Adrenal gland (tissue), 12 donors: ENCODE measurements around the gene KCNK15. TPM values are rescaled to one million over a fixed set of nuclear protein-coding genes. Genes with fewer than 3 reads are reported as not detected.

Experiments used
- DNase-seq, 7 donors: peaks; one replicate each; pipeline ENCODE4 v3.0.0-alpha.2; 2019 to 2020
- H3K27ac ChIP-seq, 5 donors: fragments of 200-600 bp; sonication (generic) in 4 of 5; 1 replicate in 3 of 5; 2 replicates in 2 of 5; pipeline versions ENCODE4 v1.5.1 to v1.8.0; 2016 to 2020; ENCODE audit warnings: mild to moderate bottlenecking in 1 of 5
- H3K27me3 ChIP-seq: fragments of 200-600 bp; 2 replicates; pipeline ENCODE4 v1.8.0; 2021
- H3K36me3 ChIP-seq, 2 donors: fragments of 200-600 bp; replicated peaks in 1 of 2; 1 replicate in 1 of 2; 2 replicates in 1 of 2; pipeline versions ENCODE4 v1.5.1 to v1.8.0; 2018 to 2022
- H3K4me1 ChIP-seq, 2 donors: fragments of 200-600 bp; replicated peaks in 1 of 2; 1 replicate in 1 of 2; 2 replicates in 1 of 2; pipeline versions ENCODE4 v1.5.1 to v1.8.0; 2018 to 2021
- H3K4me3 ChIP-seq, 4 donors: fragments of 200-600 bp; sonication (generic) in 3 of 4; one replicate each; pipeline ENCODE4 v1.5.1; 2016 to 2018
- H3K9me3 ChIP-seq, 3 donors: fragments of 200-600 bp; sonication (generic) in 1 of 3; replicated peaks in 1 of 3; 1 replicate in 2 of 3; 2 replicates in 1 of 3; pipeline versions ENCODE4 v1.5.1 to v1.8.0; 2016 to 2021
- POLR2A ChIP-seq, 2 donors: fragments of 450-650 bp; IDR thresholded peaks; one replicate each; pipeline ENCODE4 v1.6.1; 2017; ENCODE audit warnings: antibody characterized with exemption in 2 of 2, mild to moderate bottlenecking in 2 of 2, moderate library complexity in 1 of 2
- WGBS, 4 donors: extraction: QIAGEN DNeasy Blood & Tissue Kit in 2 of 4; methylation state at CpG; one replicate each; pipeline versions ENCODE4 v1.1.5 to v1.1.7; 2013 to 2017; 5-methylcytosine and 5-hydroxymethylcytosine counted together
- intact Hi-C, 2 donors: fragments of 100-400 bp; cut with DNase I; formaldehyde crosslinking; loops; one replicate each; pipeline versions ENCODE4 v1.14.1 to v1.15.0; 2022 to 2023
- polyA plus RNA-seq, 3 donors: library from polyadenylated mRNA; stranded (reverse); fragments of 200-250 nt in 2 of 3; fragments of 350-450 nt in 1 of 3; fragmentation: Illumina TruSeq in 1 of 3; extraction: RNeasy Lipid Tissue Mini Kit (QIAGEN cat#74804) in 1 of 3; gene quantifications; one replicate each; pipeline ENCODE4 v1.2.3, GENCODE V29; 2013 to 2014
- total RNA-seq, 9 donors: library from RNA; depleted of rRNA in 4 of 9; stranded (reverse); fragments of >200 nt in 4 of 9; fragments of 120-200 nt in 1 of 9; fragmentation: NEBNext Ultra II Directional in 1 of 9; extraction: Animal tissue kit (Norgen Biotek cat#: 25700) in 1 of 9; gene quantifications; one replicate each; pipeline versions ENCODE4 v1.1.0 to v1.2.4, GENCODE V29; 2013 to 2023
- TF ChIP-seq, protein P1 (sequence below), 6 experiments: fragments of 450-650 bp in 4 of 6; fragments of 200-600 bp in 2 of 6; sonication (generic) in 1 of 6; IDR thresholded peaks; 1 replicate in 5 of 6; 2 replicates in 1 of 6; pipeline versions ENCODE4 v1.5.1 to v1.8.0; 2016 to 2021; ENCODE audit warnings: antibody characterized with exemption in 6 of 6, mild to moderate bottlenecking in 2 of 6, moderate library complexity in 1 of 6
- donor health status: healthy with polysubstance abuse.
- donor health status: Bipolar disorder and iron deficiency.
- donor health status: DM: yes; HTN: yes; CAD: no.
- donor health status: DM: no; HTN: no; CAD: no.
- donor health status: DM: no; HTN: no; CAD: no.
- donor health status: DM: yes; HTN: yes; CAD: no.

Gene KCNK15
- total and polyA plus RNA-seq, 12 donors = 0.42 to 11.0 (median 1.4) TPM

DNA sequence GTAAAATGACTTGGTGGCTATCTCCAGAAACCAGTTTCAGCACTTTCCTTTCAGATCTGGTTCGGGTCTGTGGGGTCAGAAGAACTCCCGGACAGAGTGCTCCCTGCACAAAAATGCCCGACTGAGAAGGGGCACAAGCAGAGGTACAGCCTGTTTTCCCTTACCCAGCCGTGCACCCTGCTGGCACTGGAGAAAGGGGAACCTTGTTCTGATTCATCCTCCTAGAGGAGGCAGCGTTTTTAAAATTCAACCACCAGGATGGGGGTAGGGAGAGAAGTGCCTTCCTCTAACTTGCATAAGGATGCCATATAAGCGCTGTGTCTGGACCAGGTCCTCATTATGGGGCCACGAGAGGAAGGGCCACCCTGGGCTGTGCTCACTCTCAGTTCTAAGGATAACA, 47.1 kb downstream of the KCNK15 start:
- no peak overlapping the region for H3K4me3 ChIP-seq
- intact Hi-C loops = no loop called here
- TF ChIP-seq POLR2A (IDR thresholded peaks at IDR 0.05) = no peak
- TF ChIP-seq, protein P1, sequence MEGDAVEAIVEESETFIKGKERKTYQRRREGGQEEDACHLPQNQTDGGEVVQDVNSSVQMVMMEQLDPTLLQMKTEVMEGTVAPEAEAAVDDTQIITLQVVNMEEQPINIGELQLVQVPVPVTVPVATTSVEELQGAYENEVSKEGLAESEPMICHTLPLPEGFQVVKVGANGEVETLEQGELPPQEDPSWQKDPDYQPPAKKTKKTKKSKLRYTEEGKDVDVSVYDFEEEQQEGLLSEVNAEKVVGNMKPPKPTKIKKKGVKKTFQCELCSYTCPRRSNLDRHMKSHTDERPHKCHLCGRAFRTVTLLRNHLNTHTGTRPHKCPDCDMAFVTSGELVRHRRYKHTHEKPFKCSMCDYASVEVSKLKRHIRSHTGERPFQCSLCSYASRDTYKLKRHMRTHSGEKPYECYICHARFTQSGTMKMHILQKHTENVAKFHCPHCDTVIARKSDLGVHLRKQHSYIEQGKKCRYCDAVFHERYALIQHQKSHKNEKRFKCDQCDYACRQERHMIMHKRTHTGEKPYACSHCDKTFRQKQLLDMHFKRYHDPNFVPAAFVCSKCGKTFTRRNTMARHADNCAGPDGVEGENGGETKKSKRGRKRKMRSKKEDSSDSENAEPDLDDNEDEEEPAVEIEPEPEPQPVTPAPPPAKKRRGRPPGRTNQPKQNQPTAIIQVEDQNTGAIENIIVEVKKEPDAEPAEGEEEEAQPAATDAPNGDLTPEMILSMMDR (IDR thresholded peaks at IDR 0.05) = no peak
- no peaks in the 10 kb centered on the region for H3K27me3 ChIP-seq
- no peaks in the 10 kb centered on the region for H3K4me1 ChIP-seq
- no peaks in the 10 kb centered on the region for H3K36me3 ChIP-seq
- 69 to 84% (median 73%) methylated on average over 7 of the region's 7 CpGs for WGBS, 4 donors
- no peak for DNase-seq
- H3K9me3 ChIP-seq = no peaks in the 10 kb centered on the region
- H3K27ac ChIP-seq = no peak overlapping the region

DNA sequence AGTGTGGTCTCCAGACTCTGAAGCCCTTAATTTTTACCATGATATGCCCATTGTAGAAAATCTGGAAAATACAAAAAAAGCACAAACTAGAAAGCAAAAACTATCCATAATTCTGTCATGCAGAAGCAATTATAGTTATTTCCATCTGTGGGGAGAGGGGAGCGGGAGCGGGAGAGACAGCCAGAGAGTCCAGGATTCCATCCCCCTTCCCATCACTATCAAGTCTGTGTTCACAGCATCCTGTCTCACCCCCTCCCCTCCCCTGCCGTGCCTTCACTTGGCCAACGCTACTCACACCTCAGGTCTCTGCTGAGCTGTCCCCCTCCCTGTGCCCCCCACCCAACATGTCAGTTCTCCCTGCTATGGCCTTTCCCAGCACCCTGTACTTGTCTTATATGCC, 50.2 kb downstream of the KCNK15 start:
- intact Hi-C loops = no loop called here
- WGBS, 4 donors = 51 to 70% (median 57%) methylated on average over 4 of the region's 4 CpGs
- no peak for DNase-seq

DNA sequence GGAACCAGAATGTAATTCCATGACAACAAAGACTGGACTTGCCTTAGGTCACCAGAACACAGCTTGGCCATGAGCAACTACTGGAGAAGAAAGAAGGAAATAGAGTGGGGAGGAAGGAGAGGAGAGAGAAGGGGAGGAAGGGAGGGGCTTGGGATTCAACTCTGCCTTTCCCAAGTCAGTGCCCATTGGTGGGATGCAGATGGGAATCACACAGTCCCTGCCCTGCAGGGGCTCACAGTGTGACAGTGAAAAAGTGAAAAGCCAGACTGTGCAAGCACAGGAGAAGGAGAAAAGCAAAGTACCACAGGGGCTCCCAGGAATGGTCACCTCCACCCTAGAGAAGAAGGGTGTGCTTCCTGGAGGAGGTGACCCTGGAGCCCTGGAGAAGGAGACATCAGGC, 50.6 kb downstream of the KCNK15 start:
- intact Hi-C loops = no loop called here
- no peaks in the 10 kb centered on the region for H3K36me3 ChIP-seq
- no peak overlapping the region for H3K4me3 ChIP-seq
- DNase-seq = no peak
- no peak overlapping the region for H3K27ac ChIP-seq
- no peaks in the 10 kb centered on the region for H3K4me1 ChIP-seq
- H3K9me3 ChIP-seq = no peaks in the 10 kb centered on the region
- H3K27me3 ChIP-seq = no peaks in the 10 kb centered on the region
- TF ChIP-seq POLR2A (IDR thresholded peaks at IDR 0.05) = no peak
- TF ChIP-seq, protein P1 (IDR thresholded peaks at IDR 0.05) = no peak

More for the DNA sequence above, 50.2 kb downstream of the KCNK15 start:
- Histone ChIP-seq H3K36me3 (no peaks in the 10 kb centered on the region), H3K4me3 (no peak overlapping the region), H3K27ac (no peak overlapping the region), H3K4me1 (no peaks in the 10 kb centered on the region), H3K27me3 (no peaks in the 10 kb centered on the region), H3K9me3 (no peaks in the 10 kb centered on the region)
- TF ChIP-seq POLR2A (IDR thresholded peaks at IDR 0.05) = no peak
- TF ChIP-seq, protein P1 (IDR thresholded peaks at IDR 0.05) = no peak

DNA sequence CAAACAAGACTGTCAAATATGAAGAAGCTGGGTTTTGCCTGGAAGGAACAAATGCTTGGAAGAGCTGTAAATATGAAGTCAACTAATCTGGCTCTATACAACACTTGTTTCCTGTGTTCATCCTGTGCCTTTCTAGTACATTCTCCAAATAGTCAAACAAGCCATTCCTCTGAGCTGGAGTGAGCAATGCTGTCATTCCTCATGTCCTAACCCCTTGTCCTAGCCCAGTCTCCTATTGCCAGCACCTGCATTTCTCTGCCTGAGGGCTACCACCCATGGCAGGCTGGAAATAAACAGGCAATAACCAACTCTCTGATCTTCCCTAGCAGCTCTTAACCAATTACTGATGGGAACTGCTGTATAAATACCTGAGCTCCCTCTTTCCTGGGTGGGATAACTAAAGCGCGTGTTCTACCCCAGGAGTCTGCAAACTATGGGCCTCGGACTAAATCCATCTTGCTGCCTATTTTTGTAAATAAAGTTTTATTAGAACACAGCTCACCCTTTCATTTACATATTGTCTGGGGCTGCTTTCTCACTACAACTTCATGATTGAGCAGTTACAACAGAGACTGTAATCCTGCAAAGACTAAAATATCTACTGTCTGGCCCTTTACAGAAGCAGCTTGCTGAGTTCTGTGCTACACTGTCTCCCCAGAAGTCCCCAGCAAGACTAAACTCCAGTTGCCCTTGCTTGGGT, 51.2 kb downstream of the KCNK15 start:
- no peak for DNase-seq
- WGBS, 4 donors = 90 to 98% (median 95%) methylated on average over 3 of the region's 3 CpGs
- Histone ChIP-seq H3K27ac (no peak overlapping the region), H3K36me3 (no peaks in the 10 kb centered on the region), H3K4me1 (no peaks in the 10 kb centered on the region), H3K27me3 (no peaks in the 10 kb centered on the region), H3K9me3 (no peaks in the 10 kb centered on the region), H3K4me3 (no peak overlapping the region)
- intact Hi-C loops = no loop called here
- TF ChIP-seq, protein P1 (IDR thresholded peaks at IDR 0.05) = no peak
- TF ChIP-seq POLR2A (IDR thresholded peaks at IDR 0.05) = no peak
